Fibroblast of the conjunctiva (primary cell): Measurements from ENCODE around the gene TRIP13.
"Not testable (repeated sequence)": the region's sequence is repeated elsewhere in the genome, so short reads cannot be mapped to it uniquely, and the experiment has no call there.

Experiments used
- DNase-seq: peaks from one replicate; pipeline ENCODE4 v3.0.0-alpha.2; 2010; ENCODE audit warnings: low read depth

The TRIP13 gene

GRCh38 chr5:875931-876330, 16.8 kb upstream of the TRIP13 start:
- no peak for DNase-seq

- no peak for DNase-seq
These were observed 16.0 kb upstream of the TRIP13 start for GRCh38 chr5:876398-877365.

GRCh38 chr5:878125-878524, 14.6 kb upstream of the TRIP13 start:
- DNase-seq: no peak

GRCh38 chr5:878677-879076, 14.0 kb upstream of the TRIP13 start:
- not testable (repeated sequence) for DNase-seq

GRCh38 chr5:880816-881550, 11.7 kb upstream of the TRIP13 start:
- DNase-seq: no peak

- DNase-seq: no peak
These were observed 11.1 kb upstream of the TRIP13 start for GRCh38 chr5:881551-881935.

GRCh38 chr5:882253-883183, 10.2 kb upstream of the TRIP13 start:
- DNase-seq: no peak

GRCh38 chr5:883475-884181, 9.1 kb upstream of the TRIP13 start:
- DNase-seq: no peak

GRCh38 chr5:884345-885126, 8.1 kb upstream of the TRIP13 start:
- DNase-seq: no peak

- no peak for DNase-seq
These were observed 7.6 kb upstream of the TRIP13 start for GRCh38 chr5:885127-885442.

- DNase-seq: no peak
These were observed 7.2 kb upstream of the TRIP13 start for GRCh38 chr5:885529-885928.

- no peak for DNase-seq
These were observed 6.6 kb upstream of the TRIP13 start for GRCh38 chr5:886036-886435.

- no peak for DNase-seq
These were observed 5.9 kb upstream of the TRIP13 start for GRCh38 chr5:886716-887325.

- DNase-seq: peak; percentile 43
These were observed 4.6 kb upstream of the TRIP13 start for GRCh38 chr5:887947-888637.

GRCh38 chr5:888638-889035, 4.0 kb upstream of the TRIP13 start:
- no peak for DNase-seq

GRCh38 chr5:889075-889710, 3.5 kb upstream of the TRIP13 start:
- DNase-seq: no peak

- no peak for DNase-seq
These were observed 1.4 kb upstream of the TRIP13 start for GRCh38 chr5:891117-891836.

- no peak for DNase-seq
These were observed 769 bp upstream of the TRIP13 start for GRCh38 chr5:891837-892393.
